Hindlimb muscle (tissue), 1 donor: ENCODE results near the gene TMEM132C. TPM values are rescaled to one million over a fixed set of nuclear protein-coding genes. Genes with fewer than 3 reads are reported as not detected.
A peak's percentile ranks its signal among the peaks of the same experiment; 100 is the strongest.
"Not testable (repeated sequence)": the region's sequence is repeated elsewhere in the genome, so short reads cannot be mapped to it uniquely, and the experiment has no call there.

Source experiments
- DNase-seq: peaks from one replicate; pipeline ENCODE4 v3.0.0-alpha.2; 2013
- polyA plus RNA-seq: library from polyadenylated mRNA; unstranded; fragments of 120-200 nt; gene quantifications from one replicate; pipeline ENCODE4 v1.2.1, GENCODE V29; 2013; ENCODE audit not compliant: insufficient read length

TMEM132C gene
- polyA plus RNA-seq, 1 donor: 2.1 TPM

- DNase-seq: no peak
Observed at GRCh38 chr12:128570191-128571065, 303.5 kb downstream of the TMEM132C start.

GRCh38 chr12:128571906-128572810 lies 305.2 kb downstream of the TMEM132C start:
- no peak for DNase-seq

GRCh38 chr12:128573907-128574306 lies 306.9 kb downstream of the TMEM132C start:
- DNase-seq: no peak

GRCh38 chr12:128578045-128578444 lies 311.1 kb downstream of the TMEM132C start:
- no peak for DNase-seq

DNA sequence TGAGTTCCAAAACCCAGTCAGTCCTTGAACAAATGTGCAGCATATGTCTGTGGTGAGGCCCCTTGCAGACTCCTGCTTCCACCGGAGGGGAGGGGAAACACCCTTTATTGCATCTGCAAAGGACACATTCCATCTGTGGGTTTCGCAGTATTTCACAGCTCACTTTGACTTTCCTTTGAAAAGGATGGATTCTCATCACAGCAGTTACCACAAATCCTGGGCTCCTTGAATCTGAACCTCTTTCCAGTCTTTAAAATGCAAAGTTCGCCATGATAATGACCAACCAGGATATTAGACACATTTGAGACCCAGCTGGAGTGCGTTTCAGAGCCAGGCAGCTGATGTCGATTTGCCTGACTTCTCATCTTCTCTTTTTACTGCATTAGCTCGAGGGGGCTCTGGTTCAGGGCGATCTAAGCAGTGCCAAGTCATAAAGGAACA lies 314.4 kb downstream of the TMEM132C start:
- no peak for DNase-seq

- no peak for DNase-seq
Observed at GRCh38 chr12:128583453-128583852, 316.5 kb downstream of the TMEM132C start.

DNA sequence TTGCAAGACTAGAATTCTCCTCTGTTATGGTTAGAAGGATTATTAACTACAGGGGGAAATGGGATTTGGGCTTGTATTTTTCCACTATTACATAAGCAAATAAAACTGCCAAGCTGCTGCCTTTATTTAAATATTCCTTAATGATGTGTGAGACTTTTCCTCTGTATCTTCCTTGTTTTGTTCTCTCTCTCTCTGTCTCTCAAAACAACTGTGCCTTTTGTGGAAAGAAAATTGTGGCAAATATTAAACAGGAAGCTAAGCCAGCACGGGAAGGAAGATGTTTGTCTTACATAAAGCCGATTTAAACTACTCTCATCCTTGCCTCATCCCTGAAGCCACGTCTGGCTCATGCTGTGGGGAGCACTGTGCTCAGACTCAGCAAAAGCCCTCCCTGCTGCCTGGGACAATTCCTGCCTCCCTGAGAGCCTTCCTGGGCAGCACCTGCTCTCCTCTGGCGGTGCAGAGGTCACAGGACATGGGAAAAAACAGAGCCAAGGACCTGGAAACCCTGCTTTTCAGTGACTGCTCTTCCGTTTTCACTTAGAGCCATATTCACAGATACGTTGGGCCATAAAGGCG lies 319.6 kb downstream of the TMEM132C start:
- peak; percentile 31 for DNase-seq

GRCh38 chr12:128587918-128588317 lies 320.9 kb downstream of the TMEM132C start:
- no peak for DNase-seq

- DNase-seq: no peak
Observed at GRCh38 chr12:128592220-128592744, 325.3 kb downstream of the TMEM132C start.

DNA sequence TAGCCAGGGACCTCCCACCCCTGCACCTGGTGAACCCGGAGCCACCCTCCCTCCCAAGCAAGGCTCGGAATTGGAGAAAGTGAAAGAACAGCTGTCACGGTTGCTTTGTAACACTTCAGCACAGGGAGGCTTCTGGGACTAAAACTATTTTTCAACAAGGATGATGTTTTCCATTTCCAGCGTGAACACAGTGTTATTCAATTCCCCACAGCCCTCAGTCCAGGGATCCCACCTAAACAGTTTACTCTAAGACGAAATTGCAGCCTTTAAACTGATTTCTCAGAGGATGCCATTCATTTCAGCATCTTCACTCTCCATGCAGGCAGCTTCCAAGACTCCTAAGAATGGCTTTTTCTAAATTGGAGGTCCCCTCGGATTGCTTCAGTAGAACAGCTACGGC lies 327.6 kb downstream of the TMEM132C start:
- no peak for DNase-seq

- DNase-seq: no peak
Observed at GRCh38 chr12:128595609-128596008, 328.6 kb downstream of the TMEM132C start.

- DNase-seq: peak; percentile 38
Observed at GRCh38 chr12:128600886-128601285, 333.9 kb downstream of the TMEM132C start.

- DNase-seq: no peak
Observed at GRCh38 chr12:128603573-128604115, 336.7 kb downstream of the TMEM132C start.

GRCh38 chr12:128604219-128604618 lies 337.2 kb downstream of the TMEM132C start:
- not testable (repeated sequence) for DNase-seq

DNA sequence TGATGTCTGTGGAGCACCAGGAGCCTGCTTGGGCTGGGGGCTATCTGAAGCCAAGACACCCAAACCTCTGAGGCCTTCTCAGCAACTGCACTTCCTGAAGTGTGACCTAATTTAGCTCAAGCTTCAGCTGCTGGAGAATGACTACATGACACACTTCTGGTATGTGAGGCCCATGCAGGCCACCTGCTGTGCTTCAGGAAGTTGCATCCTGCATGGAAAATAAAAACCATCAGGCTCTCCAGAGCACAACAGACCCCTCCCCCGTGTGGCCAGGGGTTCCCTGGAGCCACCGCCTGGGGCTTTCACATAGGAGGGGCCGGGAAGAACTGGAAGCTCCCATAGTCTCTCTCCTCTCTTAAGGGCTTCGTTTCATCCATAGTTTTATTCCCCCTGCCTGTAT lies 339.1 kb downstream of the TMEM132C start:
- no peak for DNase-seq

DNA sequence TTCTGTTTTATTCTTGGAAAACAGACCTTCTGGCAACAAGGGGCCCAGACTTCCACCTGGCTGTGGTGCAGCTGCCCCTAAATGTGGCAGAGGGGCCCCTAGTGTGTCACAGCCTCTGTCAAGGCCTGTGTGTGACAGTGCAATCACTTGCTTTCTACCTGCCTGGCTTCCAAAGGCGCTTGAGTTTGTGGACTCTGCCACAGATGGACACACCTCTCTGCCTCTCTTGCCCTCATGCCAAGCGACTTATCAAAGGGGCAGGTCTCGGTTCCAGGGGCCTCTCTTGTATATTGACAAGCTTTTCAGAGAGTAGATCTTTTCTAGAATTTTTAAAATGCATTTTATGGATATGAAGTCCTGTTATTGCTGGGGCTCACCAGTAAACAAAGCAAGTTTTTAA lies 339.6 kb downstream of the TMEM132C start:
- no peak for DNase-seq

DNA sequence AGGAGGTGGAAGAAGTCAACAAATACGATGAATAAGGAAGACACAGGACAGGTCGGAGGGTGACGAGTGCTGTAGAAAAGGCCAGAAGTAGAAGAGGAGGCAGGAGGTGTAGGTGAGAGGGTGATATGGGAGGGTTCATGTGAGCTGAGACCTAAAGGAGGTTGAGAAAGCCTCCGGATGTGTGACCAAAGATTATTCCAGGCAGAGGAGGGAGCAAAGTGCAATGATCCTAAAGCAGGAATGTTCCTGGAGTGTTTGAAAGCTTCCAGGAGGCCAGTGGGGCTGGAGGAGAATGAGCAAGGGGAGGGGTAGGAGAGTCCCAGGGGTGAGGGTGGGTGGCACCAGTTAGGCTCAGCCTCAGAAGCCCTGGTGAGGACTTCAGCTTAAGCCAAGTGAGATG lies 340.0 kb downstream of the TMEM132C start:
- no peak for DNase-seq

- no peak for DNase-seq
Observed at GRCh38 chr12:128607641-128608040, 340.7 kb downstream of the TMEM132C start.

DNA sequence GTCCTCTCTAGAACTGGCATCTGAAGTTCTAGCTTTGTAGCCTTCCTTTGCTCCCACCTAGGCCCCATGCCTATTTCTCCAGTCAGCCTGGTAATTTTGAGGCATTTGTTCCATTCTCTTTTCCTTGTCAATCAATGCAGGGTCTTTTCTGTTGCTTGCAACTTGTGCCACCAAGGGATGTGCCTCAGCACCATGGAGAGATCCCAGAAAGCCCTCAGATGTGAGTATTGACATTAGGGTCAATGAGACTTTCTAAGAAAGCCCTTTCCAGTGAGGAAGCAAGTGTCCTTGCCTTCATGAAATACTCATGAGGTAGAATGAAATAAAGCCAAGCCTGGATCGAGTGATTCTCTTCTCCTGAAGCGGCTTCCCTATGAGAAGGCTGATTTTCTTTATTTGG lies 342.9 kb downstream of the TMEM132C start:
- no peak for DNase-seq

DNA sequence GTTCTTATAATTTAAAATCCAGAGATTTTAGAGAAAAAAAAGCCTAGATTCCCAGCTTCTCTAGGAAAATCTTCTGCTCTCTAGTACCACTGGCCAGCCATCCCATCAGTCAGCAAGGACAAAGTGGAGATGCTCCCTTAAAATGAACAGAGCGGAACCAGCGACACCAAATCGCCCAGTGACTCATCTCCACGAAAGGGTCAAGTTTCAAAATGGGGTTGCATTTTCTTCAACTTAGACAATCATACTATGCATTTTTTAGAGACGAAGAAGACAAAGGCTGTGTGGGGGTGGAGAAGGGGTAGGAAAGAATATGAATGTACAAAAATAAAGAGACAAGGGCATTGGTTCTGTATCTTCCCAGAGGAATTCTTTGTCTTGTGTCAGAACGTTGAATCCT lies 344.8 kb downstream of the TMEM132C start:
- DNase-seq: no peak

GRCh38 chr12:128612150-128612850 lies 345.3 kb downstream of the TMEM132C start:
- DNase-seq: no peak
